IMR-90 (cell line): ENCODE measurements around the gene TMTC1.

Experiments used
- BHLHE40 ChIP-seq: fragments of 150-350 bp; IDR thresholded peaks from 2 replicates; pipeline ENCODE4 v1.6.1; 2016; ENCODE audit warnings: mild to moderate bottlenecking, low read depth, low read length
- POLR2A ChIP-seq: IDR thresholded peaks from 2 replicates; pipeline ENCODE4 v1.6.1; 2012; ENCODE audit warnings: mild to moderate bottlenecking, low read depth, low read length
- RAD21 ChIP-seq: IDR thresholded peaks from 2 replicates; pipeline ENCODE4 v1.6.1; 2012; ENCODE audit warnings: low read length, improper control_type of control experiment
- RCOR1 ChIP-seq: IDR thresholded peaks from 2 replicates; pipeline ENCODE4 v1.6.1; 2012; ENCODE audit warnings: mild to moderate bottlenecking, low read length, improper control_type of control experiment; ENCODE audit not compliant: insufficient replicate concordance
- SMC3 ChIP-seq: fragments of 150-350 bp; IDR thresholded peaks from 2 replicates; pipeline ENCODE4 v1.6.1; 2016; ENCODE audit warnings: low read depth, mild to moderate bottlenecking, antibody characterized with exemption, low read length, moderate library complexity
- TF ChIP-seq, protein P1 (sequence below): conservative IDR thresholded peaks from 2 replicates; pipeline ENCODE4 v1.5.1; 2012; ENCODE audit warnings: mild to moderate bottlenecking, low read depth, low read length, improper control_type of control experiment
- TF ChIP-seq, protein P2 (sequence below): fragments of 150-350 bp; IDR thresholded peaks from 2 replicates; pipeline ENCODE4 v1.6.1; 2017; ENCODE audit warnings: mild to moderate bottlenecking, antibody characterized with exemption, low read length, low read depth

DNA sequence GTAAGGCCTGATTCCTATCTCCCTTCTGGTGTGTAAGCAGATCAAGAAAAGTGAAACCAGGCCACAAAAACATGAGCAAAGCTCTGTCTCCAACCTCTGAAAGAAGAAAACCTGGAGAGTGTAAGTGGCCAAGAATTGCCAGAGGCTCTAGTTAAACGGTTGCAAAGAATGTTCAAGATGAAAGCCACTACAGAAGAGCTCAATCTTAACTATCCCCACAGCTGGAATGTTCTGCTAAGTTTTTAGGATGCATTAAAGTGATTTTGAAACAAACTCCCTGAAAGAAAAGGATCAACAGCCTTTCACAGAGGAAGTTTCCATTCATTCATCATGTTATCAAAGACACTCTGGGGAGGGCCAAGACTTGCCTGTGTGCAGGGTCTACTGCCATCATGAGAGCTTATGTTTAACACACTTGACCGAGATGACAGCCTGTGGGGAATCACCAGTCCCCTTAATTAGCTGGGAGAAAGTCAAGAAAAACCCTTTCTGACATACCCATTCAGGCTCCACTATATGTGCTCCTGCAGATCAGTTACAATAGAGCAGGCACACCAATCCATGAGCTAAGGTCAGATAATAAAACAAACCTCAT lies 158.3 kb downstream of the TMTC1 start:
- TF ChIP-seq, protein P1, sequence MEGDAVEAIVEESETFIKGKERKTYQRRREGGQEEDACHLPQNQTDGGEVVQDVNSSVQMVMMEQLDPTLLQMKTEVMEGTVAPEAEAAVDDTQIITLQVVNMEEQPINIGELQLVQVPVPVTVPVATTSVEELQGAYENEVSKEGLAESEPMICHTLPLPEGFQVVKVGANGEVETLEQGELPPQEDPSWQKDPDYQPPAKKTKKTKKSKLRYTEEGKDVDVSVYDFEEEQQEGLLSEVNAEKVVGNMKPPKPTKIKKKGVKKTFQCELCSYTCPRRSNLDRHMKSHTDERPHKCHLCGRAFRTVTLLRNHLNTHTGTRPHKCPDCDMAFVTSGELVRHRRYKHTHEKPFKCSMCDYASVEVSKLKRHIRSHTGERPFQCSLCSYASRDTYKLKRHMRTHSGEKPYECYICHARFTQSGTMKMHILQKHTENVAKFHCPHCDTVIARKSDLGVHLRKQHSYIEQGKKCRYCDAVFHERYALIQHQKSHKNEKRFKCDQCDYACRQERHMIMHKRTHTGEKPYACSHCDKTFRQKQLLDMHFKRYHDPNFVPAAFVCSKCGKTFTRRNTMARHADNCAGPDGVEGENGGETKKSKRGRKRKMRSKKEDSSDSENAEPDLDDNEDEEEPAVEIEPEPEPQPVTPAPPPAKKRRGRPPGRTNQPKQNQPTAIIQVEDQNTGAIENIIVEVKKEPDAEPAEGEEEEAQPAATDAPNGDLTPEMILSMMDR, result no peak
- TF ChIP-seq, protein P2, sequence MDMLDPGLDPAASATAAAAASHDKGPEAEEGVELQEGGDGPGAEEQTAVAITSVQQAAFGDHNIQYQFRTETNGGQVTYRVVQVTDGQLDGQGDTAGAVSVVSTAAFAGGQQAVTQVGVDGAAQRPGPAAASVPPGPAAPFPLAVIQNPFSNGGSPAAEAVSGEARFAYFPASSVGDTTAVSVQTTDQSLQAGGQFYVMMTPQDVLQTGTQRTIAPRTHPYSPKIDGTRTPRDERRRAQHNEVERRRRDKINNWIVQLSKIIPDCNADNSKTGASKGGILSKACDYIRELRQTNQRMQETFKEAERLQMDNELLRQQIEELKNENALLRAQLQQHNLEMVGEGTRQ, result no peak
- no peak for TF ChIP-seq RCOR1
- no peak for TF ChIP-seq BHLHE40
- TF ChIP-seq RAD21, result no peak
- TF ChIP-seq POLR2A, result no peak
- TF ChIP-seq SMC3, result no peak
